ENCODE measurements around the gene PARP3.

Gene PARP3

GRCh38 chr3:51966016-51966415, 23.9 kb downstream of the PARP3 start:
- DNase-seq: peak in 49 of 56 donors; percentile 34 to 91 (median 76)

GRCh38 chr3:51966486-51966885, 24.3 kb downstream of the PARP3 start:
- peak in 8 of 56 donors; percentile 22 to 66 (median 48) for DNase-seq

- DNase-seq: peak in 8 of 56 donors; percentile 44 to 84 (median 62)
Observed at GRCh38 chr3:51966922-51967383, 24.8 kb downstream of the PARP3 start.

- peak in 52 of 56 donors; percentile 42 to 88 (median 78) for DNase-seq
Observed at GRCh38 chr3:51967384-51968169, 25.4 kb downstream of the PARP3 start, which contains the start of gene PCBP4. PCBP4 (minus strand) TSS chr3:51967454; CDS start chr3:51961240, 6,214 bp downstream.

- DNase-seq: peak in 15 of 56 donors; percentile 5 to 63 (median 37)
Observed at GRCh38 chr3:51968170-51968775, 26.1 kb downstream of the PARP3 start.

- no peak for DNase-seq
Observed at GRCh38 chr3:51968883-51969678, 26.9 kb downstream of the PARP3 start.

- no peak for DNase-seq
Observed at GRCh38 chr3:51969841-51970240, 27.7 kb downstream of the PARP3 start.

- DNase-seq: no peak
Observed at GRCh38 chr3:51970606-51971300, 28.6 kb downstream of the PARP3 start.

- no peak for DNase-seq
Observed at GRCh38 chr3:51971350-51971749, 29.2 kb downstream of the PARP3 start.

- DNase-seq: peak in 22 of 56 donors; percentile 37 to 76 (median 62)
Observed at GRCh38 chr3:51974277-51974962, 32.3 kb downstream of the PARP3 start.

- peak in 51 of 56 donors; percentile 24 to 84 (median 64) for DNase-seq
Observed at GRCh38 chr3:51974963-51975851, 33.0 kb downstream of the PARP3 start, which contains the start of gene ABHD14A. ABHD14A (plus strand) TSS chr3:51975064; CDS start chr3:51975136, 72 bp downstream.

- DNase-seq: peak in 51 of 56 donors; percentile 28 to 91 (median 72)
Observed at GRCh38 chr3:51975852-51976549, 33.8 kb downstream of the PARP3 start.

GRCh38 chr3:51977446-51978142, 35.4 kb downstream of the PARP3 start:
- DNase-seq: no peak

GRCh38 chr3:51978143-51978502, 36.0 kb downstream of the PARP3 start:
- no peak for DNase-seq

GRCh38 chr3:51980253-51980652, 38.1 kb downstream of the PARP3 start:
- DNase-seq: no peak

- DNase-seq: peak in 2 of 56 donors; percentile 44 to 46
Observed at GRCh38 chr3:51982352-51982837, 40.2 kb downstream of the PARP3 start.

GRCh38 chr3:51982838-51983577, 40.8 kb downstream of the PARP3 start, which contains the start of gene ACY1:
ACY1 (plus strand) TSS chr3:51983535; CDS start chr3:51984065, 530 bp downstream.
- DNase-seq: peak in 50 of 56 donors; percentile 29 to 85 (median 64)

Data from nucleus accumbens (tissue), 56 donors.